ENCODE results near the gene PLA2G4E. TPM values are rescaled to one million over a fixed set of nuclear protein-coding genes. Genes with fewer than 3 reads are reported as not detected.

PLA2G4E gene
- total and polyA plus RNA-seq, 5 donors: 0.06 to 0.26 (median 0.08) TPM

- intact Hi-C loops (cut with DNase I): no loop called here
- DNase-seq: no peak
- H3K4me3 ChIP-seq (ENCODE audit: low read length): no peak overlapping the region
- no peaks in the 10 kb centered on the region for H3K27me3 ChIP-seq (ENCODE audit: control insufficient read depth, insufficient read depth)
- H3K27ac ChIP-seq (ENCODE audit: low read length): peak overlapping the region; percentile 89
- no peaks in the 10 kb centered on the region for H3K9me3 ChIP-seq (ENCODE audit: control insufficient read depth, low read length)
- 58% methylated on average over 10 of the region's 10 CpGs for WGBS
- peaks cover 4% of the 10 kb centered on the region for H3K4me1 ChIP-seq (ENCODE audit: control insufficient read depth, insufficient read depth, low read length)
- ATAC-seq: peak; percentile 62 to 77
Measured at GRCh38 chr15:42050484-42051255, 29.8 kb upstream of the PLA2G4E start.

- WGBS: 66% methylated on average over 8 of the region's 8 CpGs
- H3K27ac ChIP-seq (ENCODE audit: low read length): no peak overlapping the region
- DNase-seq (no peak), ATAC-seq (no peak)
- no peaks in the 10 kb centered on the region for H3K27me3 ChIP-seq (ENCODE audit: control insufficient read depth, insufficient read depth)
- no peak overlapping the region for H3K4me3 ChIP-seq (ENCODE audit: low read length)
- H3K4me1 ChIP-seq (ENCODE audit: control insufficient read depth, insufficient read depth, low read length): peaks cover 4% of the 10 kb centered on the region
- no peaks in the 10 kb centered on the region for H3K9me3 ChIP-seq (ENCODE audit: control insufficient read depth, low read length)
- intact Hi-C loops (cut with DNase I): no loop called here
Measured at GRCh38 chr15:42048821-42049200, 28.0 kb upstream of the PLA2G4E start.

GRCh38 chr15:42048080-42048820 lies 27.4 kb upstream of the PLA2G4E start:
- WGBS: 88% methylated on average over 9 of the region's 9 CpGs
- Histone ChIP-seq H3K4me3 (ENCODE audit: low read length) (no peak overlapping the region), H3K9me3 (ENCODE audit: control insufficient read depth, low read length) (no peaks in the 10 kb centered on the region), H3K4me1 (ENCODE audit: control insufficient read depth, insufficient read depth, low read length) (peaks cover 4% of the 10 kb centered on the region), H3K27ac (ENCODE audit: low read length) (no peak overlapping the region), H3K27me3 (ENCODE audit: control insufficient read depth, insufficient read depth) (no peaks in the 10 kb centered on the region)
- DNase-seq (no peak), ATAC-seq (no peak)
- intact Hi-C loops (cut with DNase I): no loop called here

DNA sequence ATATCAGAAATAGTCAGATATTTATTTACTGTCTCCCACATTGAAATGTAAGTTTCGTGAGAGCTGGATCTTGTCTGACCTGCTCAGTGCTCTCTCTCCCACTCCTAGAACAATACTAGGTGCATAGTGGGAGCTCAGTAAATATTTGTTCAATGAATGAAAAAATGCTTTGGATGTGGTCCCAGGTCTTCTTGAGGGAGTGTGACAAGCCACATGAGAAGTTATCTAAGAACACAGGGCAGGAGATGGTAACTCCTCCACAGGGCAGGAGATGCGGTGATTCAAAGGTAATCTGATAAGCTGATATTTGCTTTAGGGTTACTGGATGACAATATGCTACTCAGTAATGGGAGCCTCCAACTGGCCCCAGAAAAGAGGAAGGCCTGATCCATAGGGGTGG lies 25.8 kb upstream of the PLA2G4E start:
- Histone ChIP-seq H3K27me3 (ENCODE audit: control insufficient read depth, insufficient read depth) (no peaks in the 10 kb centered on the region), H3K4me1 (ENCODE audit: control insufficient read depth, insufficient read depth, low read length) (peaks cover 4% of the 10 kb centered on the region), H3K4me3 (ENCODE audit: low read length) (no peak overlapping the region), H3K27ac (ENCODE audit: low read length) (no peak overlapping the region), H3K9me3 (ENCODE audit: control insufficient read depth, low read length) (no peaks in the 10 kb centered on the region)
- intact Hi-C loops (cut with DNase I): no loop called here
- ATAC-seq (no peak), DNase-seq (no peak)
- WGBS: 94% methylated on average over 2 of the region's 2 CpGs

- Histone ChIP-seq H3K27ac (ENCODE audit: low read length) (no peak overlapping the region), H3K27me3 (ENCODE audit: control insufficient read depth, insufficient read depth) (no peaks in the 10 kb centered on the region), H3K9me3 (ENCODE audit: control insufficient read depth, low read length) (no peaks in the 10 kb centered on the region), H3K4me1 (ENCODE audit: control insufficient read depth, insufficient read depth, low read length) (no peaks in the 10 kb centered on the region), H3K4me3 (ENCODE audit: low read length) (no peak overlapping the region)
- WGBS: 42% methylated on average over 8 of the region's 8 CpGs
- intact Hi-C loops (cut with DNase I): no loop called here
- DNase-seq: no peak
- peak in 1 of 2 donors; percentile 66 for ATAC-seq
Measured at GRCh38 chr15:42045211-42045615, 24.4 kb upstream of the PLA2G4E start.

DNA sequence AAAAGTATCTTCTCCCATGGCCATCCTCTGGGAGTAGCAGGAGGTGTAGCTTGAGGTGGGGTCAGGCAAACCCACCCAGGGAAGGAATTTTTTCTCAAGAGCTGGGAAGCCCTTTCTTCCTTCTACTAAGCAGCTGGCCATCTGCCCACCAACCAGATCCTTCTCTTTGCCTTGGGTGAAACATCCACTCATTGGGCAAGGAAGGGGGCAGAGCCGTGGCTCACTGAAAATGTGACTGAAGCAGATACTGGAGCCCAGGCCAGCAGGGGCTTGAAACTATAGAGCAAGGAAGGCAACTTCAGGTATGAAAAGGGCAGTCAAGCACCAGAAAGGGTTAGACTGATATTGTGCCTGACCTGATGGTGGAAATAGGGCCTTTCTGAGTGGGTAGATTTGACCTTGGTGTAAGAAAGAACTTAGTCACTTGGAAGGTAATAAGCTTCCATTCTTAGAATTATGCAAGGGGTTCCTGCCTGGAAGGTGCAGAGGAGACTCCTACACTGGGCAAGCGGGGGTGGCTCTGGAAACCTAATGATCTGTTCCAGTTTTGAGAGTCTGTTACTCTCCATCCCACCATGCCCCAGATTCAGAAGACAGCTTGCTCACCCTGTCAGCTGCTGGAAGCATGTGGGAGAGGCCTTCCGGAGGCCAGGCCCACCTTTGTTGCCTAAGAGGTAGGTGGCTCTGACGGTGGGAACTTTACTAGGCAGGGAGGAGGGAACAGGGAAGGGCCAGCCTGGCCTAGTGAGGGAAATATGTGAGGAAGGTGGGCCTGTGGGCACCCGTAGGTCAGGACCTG lies 22.0 kb upstream of the PLA2G4E start:
- Histone ChIP-seq H3K27ac (ENCODE audit: low read length) (no peak overlapping the region), H3K9me3 (ENCODE audit: control insufficient read depth, low read length) (no peaks in the 10 kb centered on the region), H3K4me1 (ENCODE audit: control insufficient read depth, insufficient read depth, low read length) (no peaks in the 10 kb centered on the region), H3K27me3 (ENCODE audit: control insufficient read depth, insufficient read depth) (no peaks in the 10 kb centered on the region), H3K4me3 (ENCODE audit: low read length) (no peak overlapping the region)
- intact Hi-C loops (cut with DNase I): no loop called here
- no peak for ATAC-seq
- DNase-seq: no peak
- 88% methylated on average over 5 of the region's 5 CpGs for WGBS

DNA sequence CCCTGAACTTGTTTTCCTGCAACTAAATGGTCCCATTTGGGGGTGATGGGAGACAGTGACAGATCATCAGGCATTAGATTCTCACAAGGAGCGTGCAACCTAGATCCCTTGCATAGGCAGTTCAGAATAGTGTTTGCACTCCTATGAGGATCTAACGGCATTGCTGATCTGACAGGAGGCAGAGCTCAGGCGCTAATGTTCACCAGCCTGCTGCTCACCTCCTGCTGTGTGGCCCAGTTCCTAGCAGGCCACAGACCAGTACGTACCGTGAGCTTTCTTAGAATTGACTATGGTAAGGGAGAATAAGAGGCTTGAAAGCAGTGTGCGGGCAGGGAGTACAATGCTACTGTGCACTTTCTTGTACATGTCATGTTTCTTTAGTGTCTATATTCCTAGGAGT lies 17.6 kb upstream of the PLA2G4E start:
- intact Hi-C loops (cut with DNase I): no loop called here
- no peaks in the 10 kb centered on the region for H3K9me3 ChIP-seq (ENCODE audit: control insufficient read depth, low read length)
- ATAC-seq: no peak

DNA sequence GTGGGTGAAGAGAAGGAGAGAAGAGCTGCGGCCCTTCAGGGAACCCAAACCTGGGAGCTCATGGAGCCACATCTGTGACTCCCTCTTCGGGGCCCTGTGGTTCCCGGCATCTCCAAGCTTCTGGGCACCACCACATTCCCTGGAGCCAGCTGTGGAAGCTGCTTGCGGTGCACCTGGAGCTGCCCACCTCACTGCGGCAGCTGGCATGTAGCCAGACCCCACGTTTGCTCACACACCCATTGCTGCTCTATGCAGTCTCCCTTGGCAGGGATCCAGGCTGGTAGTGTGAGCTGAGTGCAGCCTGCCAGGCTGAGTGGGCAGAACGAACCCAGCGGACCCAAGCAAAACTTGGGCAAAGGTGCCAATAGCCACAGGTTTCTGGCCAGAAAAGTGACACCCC lies 16.8 kb upstream of the PLA2G4E start:
- no peaks in the 10 kb centered on the region for H3K9me3 ChIP-seq (ENCODE audit: control insufficient read depth, low read length)
- intact Hi-C loops (cut with DNase I): no loop called here
- no peaks in the 10 kb centered on the region for H3K27me3 ChIP-seq (ENCODE audit: control insufficient read depth, insufficient read depth)
- H3K27ac ChIP-seq (ENCODE audit: low read length): no peak overlapping the region
- WGBS: 54% methylated on average over 8 of the region's 8 CpGs
- DNase-seq: peak in 1 of 3 donors; percentile 74
- H3K4me3 ChIP-seq (ENCODE audit: low read length): no peak overlapping the region
- ATAC-seq: peak in 1 of 2 donors; percentile 36
- no peaks in the 10 kb centered on the region for H3K4me1 ChIP-seq (ENCODE audit: control insufficient read depth, insufficient read depth, low read length)

More for the DNA sequence above, 17.6 kb upstream of the PLA2G4E start:
- Histone ChIP-seq H3K27ac (ENCODE audit: low read length) (no peak overlapping the region), H3K27me3 (ENCODE audit: control insufficient read depth, insufficient read depth) (no peaks in the 10 kb centered on the region), H3K4me1 (ENCODE audit: control insufficient read depth, insufficient read depth, low read length) (no peaks in the 10 kb centered on the region), H3K4me3 (ENCODE audit: low read length) (no peak overlapping the region)
- DNase-seq: no peak
- 95% methylated on average over 6 of the region's 6 CpGs for WGBS

- intact Hi-C loops (cut with DNase I): no loop called here
- no peaks in the 10 kb centered on the region for H3K4me1 ChIP-seq (ENCODE audit: control insufficient read depth, insufficient read depth, low read length)
- no peak overlapping the region for H3K27ac ChIP-seq (ENCODE audit: low read length)
- WGBS: 92% methylated on average over 9 of the region's 9 CpGs
- ATAC-seq: peak in 1 of 2 donors; percentile 10
- no peak overlapping the region for H3K4me3 ChIP-seq (ENCODE audit: low read length)
- H3K9me3 ChIP-seq (ENCODE audit: control insufficient read depth, low read length): no peaks in the 10 kb centered on the region
- H3K27me3 ChIP-seq (ENCODE audit: control insufficient read depth, insufficient read depth): no peaks in the 10 kb centered on the region
- DNase-seq: no peak
Measured at GRCh38 chr15:42036966-42037365, 16.1 kb upstream of the PLA2G4E start.

GRCh38 chr15:42036112-42036905 lies 15.5 kb upstream of the PLA2G4E start:
- no peaks in the 10 kb centered on the region for H3K27me3 ChIP-seq (ENCODE audit: control insufficient read depth, insufficient read depth)
- H3K4me1 ChIP-seq (ENCODE audit: control insufficient read depth, insufficient read depth, low read length): no peaks in the 10 kb centered on the region
- ATAC-seq (peak; percentile 31 to 36), DNase-seq (no peak)
- H3K27ac ChIP-seq (ENCODE audit: low read length): no peak overlapping the region
- H3K4me3 ChIP-seq (ENCODE audit: low read length): no peak overlapping the region
- WGBS: 88% methylated on average over 45 of the region's 45 CpGs
- intact Hi-C loops (cut with DNase I): no loop called here
- H3K9me3 ChIP-seq (ENCODE audit: control insufficient read depth, low read length): no peaks in the 10 kb centered on the region
